Measurements from ENCODE around the gene IFNL4.

Gene IFNL4

GRCh38 chr19:39206122-39206521 is 42.5 kb downstream of the IFNL4 start:
- no peak for DNase-seq (ENCODE audit: insufficient read length)
- no peak for FAIRE-seq
- TF ChIP-seq POLR2AphosphoS5 (IDR thresholded peaks at IDR 0.05; ENCODE audit: low read depth, low read length) = no peak
- TF ChIP-seq POLR2A (IDR thresholded peaks at IDR 0.05; ENCODE audit: low read depth, low read length) = no peak
- no peak for TF ChIP-seq TAF1 (IDR thresholded peaks at IDR 0.05; ENCODE audit: borderline replicate concordance, low read depth, low read length)

GRCh38 chr19:39205449-39205764 is 43.2 kb downstream of the IFNL4 start:
- TF ChIP-seq POLR2A (IDR thresholded peaks at IDR 0.05; ENCODE audit: low read depth, low read length) (no peak), POLR2AphosphoS5 (IDR thresholded peaks at IDR 0.05; ENCODE audit: low read depth, low read length) (no peak), TAF1 (IDR thresholded peaks at IDR 0.05; ENCODE audit: borderline replicate concordance, low read depth, low read length) (no peak)
- FAIRE-seq = no peak
- no peak for DNase-seq (ENCODE audit: insufficient read length)

- TF ChIP-seq POLR2A (IDR thresholded peaks at IDR 0.05; ENCODE audit: low read depth, low read length) (no peak), TAF1 (IDR thresholded peaks at IDR 0.05; ENCODE audit: borderline replicate concordance, low read depth, low read length) (no peak), POLR2AphosphoS5 (IDR thresholded peaks at IDR 0.05; ENCODE audit: low read depth, low read length) (no peak)
- no peak for FAIRE-seq
- DNase-seq (ENCODE audit: insufficient read length) = no peak
Observed at GRCh38 chr19:39203372-39204341, 45.0 kb downstream of the IFNL4 start, which contains the start of gene SYCN. TSS of gene SYCN (minus strand) at chr19:39204263. CDS start at chr19:39204254, 9 bp downstream.

- no peak for TF ChIP-seq POLR2A (IDR thresholded peaks at IDR 0.05; ENCODE audit: low read depth, low read length)
- TF ChIP-seq POLR2AphosphoS5 (IDR thresholded peaks at IDR 0.05; ENCODE audit: low read depth, low read length) = no peak
- TF ChIP-seq TAF1 (IDR thresholded peaks at IDR 0.05; ENCODE audit: borderline replicate concordance, low read depth, low read length) = no peak
- DNase-seq (ENCODE audit: insufficient read length) (no peak), FAIRE-seq (no peak)
Observed at GRCh38 chr19:39202998-39203355, 45.7 kb downstream of the IFNL4 start.

- DNase-seq (ENCODE audit: insufficient read length) = no peak
- FAIRE-seq = no peak
- no peak for TF ChIP-seq POLR2A (IDR thresholded peaks at IDR 0.05; ENCODE audit: low read depth, low read length)
- TF ChIP-seq TAF1 (IDR thresholded peaks at IDR 0.05; ENCODE audit: borderline replicate concordance, low read depth, low read length) = no peak
- TF ChIP-seq POLR2AphosphoS5 (IDR thresholded peaks at IDR 0.05; ENCODE audit: low read depth, low read length) = no peak
Observed at GRCh38 chr19:39200803-39201115, 47.9 kb downstream of the IFNL4 start.

- TF ChIP-seq TAF1 (IDR thresholded peaks at IDR 0.05; ENCODE audit: borderline replicate concordance, low read depth, low read length) (no peak), POLR2A (IDR thresholded peaks at IDR 0.05; ENCODE audit: low read depth, low read length) (no peak), POLR2AphosphoS5 (IDR thresholded peaks at IDR 0.05; ENCODE audit: low read depth, low read length) (no peak)
- FAIRE-seq = no peak
- DNase-seq (ENCODE audit: insufficient read length) = no peak
Observed at GRCh38 chr19:39200066-39200802, 48.4 kb downstream of the IFNL4 start.

DNA sequence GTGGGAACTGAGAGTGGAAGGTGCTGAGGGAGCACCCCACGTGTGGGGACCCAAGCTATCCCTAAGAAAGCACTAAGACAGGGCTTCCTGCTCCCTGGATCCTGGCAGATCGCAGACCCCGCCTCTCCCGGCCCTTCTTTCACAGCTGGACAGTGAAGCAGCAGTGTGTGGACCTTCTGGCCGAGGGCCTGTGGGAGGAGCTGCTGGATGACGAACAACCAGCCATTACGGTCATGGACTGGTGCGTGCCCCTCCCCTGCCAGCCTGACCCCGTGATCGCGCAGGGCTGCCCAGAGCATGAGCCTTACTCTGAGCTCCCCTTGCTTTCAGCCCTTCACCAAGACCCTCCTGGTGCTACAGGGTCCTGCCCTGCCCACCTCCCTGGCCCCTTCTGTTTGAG is 49.6 kb downstream of the IFNL4 start:
- DNase-seq (ENCODE audit: insufficient read length) = no peak
- FAIRE-seq = no peak
- TF ChIP-seq POLR2A (IDR thresholded peaks at IDR 0.05; ENCODE audit: low read depth, low read length) (no peak), TAF1 (IDR thresholded peaks at IDR 0.05; ENCODE audit: borderline replicate concordance, low read depth, low read length) (no peak), POLR2AphosphoS5 (IDR thresholded peaks at IDR 0.05; ENCODE audit: low read depth, low read length) (no peak)

DNA sequence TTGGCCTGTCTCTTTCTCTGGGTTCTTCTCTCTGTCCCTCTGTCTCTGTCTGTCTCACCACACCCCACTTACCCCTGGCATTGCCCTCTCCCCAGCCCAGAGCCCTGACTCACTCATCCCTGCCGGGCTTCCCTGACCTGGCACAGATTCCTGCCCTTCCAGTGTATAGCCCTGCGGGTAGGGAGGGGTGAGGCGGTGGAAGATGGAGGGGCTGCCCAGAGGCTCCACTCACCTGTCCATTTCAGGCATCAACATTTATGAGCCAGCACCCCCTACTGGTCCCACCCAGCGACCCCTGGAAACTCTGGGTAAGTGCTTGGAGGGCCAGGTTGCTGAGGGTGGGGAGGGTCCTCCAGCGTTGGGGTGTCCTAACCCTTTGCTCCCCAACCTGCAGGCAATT is 50.8 kb downstream of the IFNL4 start:
- TF ChIP-seq POLR2A (IDR thresholded peaks at IDR 0.05; ENCODE audit: low read depth, low read length) (no peak), POLR2AphosphoS5 (IDR thresholded peaks at IDR 0.05; ENCODE audit: low read depth, low read length) (no peak), TAF1 (IDR thresholded peaks at IDR 0.05; ENCODE audit: borderline replicate concordance, low read depth, low read length) (no peak)
- FAIRE-seq (no peak), DNase-seq (ENCODE audit: insufficient read length) (no peak)

GRCh38 chr19:39196860-39197562 is 51.6 kb downstream of the IFNL4 start, which contains the start of gene NCCRP1:
TSS of gene NCCRP1 (plus strand) at chr19:39196964. CDS start at chr19:39196983, 19 bp downstream.
- DNase-seq (ENCODE audit: insufficient read length) (no peak), FAIRE-seq (no peak)
- TF ChIP-seq POLR2AphosphoS5 (IDR thresholded peaks at IDR 0.05; ENCODE audit: low read depth, low read length) (no peak), TAF1 (IDR thresholded peaks at IDR 0.05; ENCODE audit: borderline replicate concordance, low read depth, low read length) (no peak), POLR2A (IDR thresholded peaks at IDR 0.05; ENCODE audit: low read depth, low read length) (no peak)

- FAIRE-seq = no peak
Observed at GRCh38 chr19:39196320-39196719, 52.3 kb downstream of the IFNL4 start.

More at GRCh38 chr19:39196320-39196719, 52.3 kb downstream of the IFNL4 start:
- no peak for TF ChIP-seq POLR2AphosphoS5 (IDR thresholded peaks at IDR 0.05; ENCODE audit: low read depth, low read length)
- no peak for TF ChIP-seq TAF1 (IDR thresholded peaks at IDR 0.05; ENCODE audit: borderline replicate concordance, low read depth, low read length)
- no peak for TF ChIP-seq POLR2A (IDR thresholded peaks at IDR 0.05; ENCODE audit: low read depth, low read length)
- no peak for DNase-seq (ENCODE audit: insufficient read length)

All from GM12892 (cell line).